Measurements from ENCODE around the gene CKAP5. TPM values are rescaled to one million over a fixed set of nuclear protein-coding genes. Genes with fewer than 3 reads are reported as not detected.

CKAP5 gene
- total RNA-seq, 3 donors from 2014 or later (not counting 1 experiment from before 2014, with no cell fraction given) = 39.1 to 63.7 (median 46.3) TPM

DNA sequence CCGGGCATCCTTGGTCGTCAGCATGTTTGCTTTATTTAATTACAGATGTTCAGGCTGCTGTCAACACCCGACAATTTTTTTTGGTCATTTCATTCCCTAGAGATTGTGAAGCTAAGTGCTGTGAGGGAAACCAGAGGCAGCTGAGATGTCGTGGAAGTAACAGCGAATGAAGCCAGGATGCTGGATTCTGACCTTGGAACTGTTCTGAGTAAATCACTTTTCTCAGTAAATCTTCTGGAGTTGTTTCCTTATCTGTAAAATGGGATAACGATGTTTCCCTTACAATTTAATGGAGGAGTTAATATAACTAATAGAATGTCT, 390 bp upstream of the CKAP5 start:
- DNase-seq (no peak), ATAC-seq (no peak)
- Histone ChIP-seq H3K27me3 (ENCODE audit: control insufficient read depth, insufficient read depth, low read length) (no peaks in the 10 kb centered on the region), H3K36me3 (ENCODE audit: control insufficient read depth, insufficient read depth, low read length) (no peaks in the 10 kb centered on the region), H3K9me3 (ENCODE audit: control insufficient read depth, insufficient read depth, low read length) (no peaks in the 10 kb centered on the region), H3K4me3 (ENCODE audit: low read length) (peak overlapping the region; percentile 91), H3K4me1 (ENCODE audit: control insufficient read depth, insufficient read depth, low read length) (peaks cover 14% of the 10 kb centered on the region), H3K27ac (ENCODE audit: low read length) (no peak overlapping the region)
- Mint-ChIP-seq H3K4me1 (peaks cover 34 to 35% of the 10 kb centered on the region in 2 donors), H3K9me3 (no peaks in the 10 kb centered on the region), H3K4me3 (peak overlapping the region; percentile 99), H3K27ac (peak overlapping the region; percentile 86 to 96), H3K27me3 (ENCODE audit: low read depth in 2 of 2) (no peaks in the 10 kb centered on the region), H3K36me3 (no peaks in the 10 kb centered on the region)
- 2% methylated on average over 5 of the region's 6 CpGs for WGBS (ENCODE audit: insufficient coverage)
- intact Hi-C loops (cut with micrococcal nuclease) = loop anchor here (1.0 kb wide), 1 partner anchor 20 kb away; no protein-coding TSS in a partner anchor
- TF ChIP-seq, protein P1, sequence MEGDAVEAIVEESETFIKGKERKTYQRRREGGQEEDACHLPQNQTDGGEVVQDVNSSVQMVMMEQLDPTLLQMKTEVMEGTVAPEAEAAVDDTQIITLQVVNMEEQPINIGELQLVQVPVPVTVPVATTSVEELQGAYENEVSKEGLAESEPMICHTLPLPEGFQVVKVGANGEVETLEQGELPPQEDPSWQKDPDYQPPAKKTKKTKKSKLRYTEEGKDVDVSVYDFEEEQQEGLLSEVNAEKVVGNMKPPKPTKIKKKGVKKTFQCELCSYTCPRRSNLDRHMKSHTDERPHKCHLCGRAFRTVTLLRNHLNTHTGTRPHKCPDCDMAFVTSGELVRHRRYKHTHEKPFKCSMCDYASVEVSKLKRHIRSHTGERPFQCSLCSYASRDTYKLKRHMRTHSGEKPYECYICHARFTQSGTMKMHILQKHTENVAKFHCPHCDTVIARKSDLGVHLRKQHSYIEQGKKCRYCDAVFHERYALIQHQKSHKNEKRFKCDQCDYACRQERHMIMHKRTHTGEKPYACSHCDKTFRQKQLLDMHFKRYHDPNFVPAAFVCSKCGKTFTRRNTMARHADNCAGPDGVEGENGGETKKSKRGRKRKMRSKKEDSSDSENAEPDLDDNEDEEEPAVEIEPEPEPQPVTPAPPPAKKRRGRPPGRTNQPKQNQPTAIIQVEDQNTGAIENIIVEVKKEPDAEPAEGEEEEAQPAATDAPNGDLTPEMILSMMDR (IDR thresholded peaks at IDR 0.05) = no peak

DNA sequence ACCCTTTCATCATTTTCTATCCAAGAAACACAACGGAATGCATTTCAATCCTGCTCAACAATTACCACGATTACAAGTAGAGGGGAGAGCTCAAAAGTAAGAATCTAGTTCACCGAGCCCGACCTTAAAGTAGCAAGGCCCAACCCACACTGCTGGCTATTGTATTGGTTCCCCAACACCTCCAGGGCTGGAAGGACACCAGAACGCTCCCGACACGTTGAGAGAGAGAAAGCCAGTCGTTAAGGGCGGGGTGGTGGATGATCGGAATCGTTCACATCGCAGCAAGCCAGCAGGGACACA, 690 bp downstream of the CKAP5 start:
- Mint-ChIP-seq H3K27me3 (ENCODE audit: low read depth in 2 of 2) (no peaks in the 10 kb centered on the region), H3K4me3 (peak overlapping the region; percentile 88), H3K4me1 (peaks cover 34 to 35% of the 10 kb centered on the region in 2 donors), H3K9me3 (no peaks in the 10 kb centered on the region), H3K36me3 (no peaks in the 10 kb centered on the region), H3K27ac (peak overlapping the region; percentile 86 to 96)
- Histone ChIP-seq H3K4me3 (ENCODE audit: low read length) (peak overlapping the region; percentile 91), H3K27ac (ENCODE audit: low read length) (peak overlapping the region; percentile 73), H3K9me3 (ENCODE audit: control insufficient read depth, insufficient read depth, low read length) (no peaks in the 10 kb centered on the region), H3K36me3 (ENCODE audit: control insufficient read depth, insufficient read depth, low read length) (no peaks in the 10 kb centered on the region), H3K4me1 (ENCODE audit: control insufficient read depth, insufficient read depth, low read length) (peaks cover 14% of the 10 kb centered on the region), H3K27me3 (ENCODE audit: control insufficient read depth, insufficient read depth, low read length) (no peaks in the 10 kb centered on the region)
- intact Hi-C loops (cut with micrococcal nuclease) = no loop called here
- TF ChIP-seq, protein P1 (IDR thresholded peaks at IDR 0.05) = no peak
- no peak for ATAC-seq
- DNase-seq = no peak
- WGBS (ENCODE audit: insufficient coverage) = 2% methylated on average over 12 of the region's 12 CpGs

GRCh38 chr11:46840116-46840515, 6.0 kb downstream of the CKAP5 start:
- no peaks in the 10 kb centered on the region for H3K36me3 ChIP-seq (ENCODE audit: control insufficient read depth, insufficient read depth, low read length)
- Mint-ChIP-seq H3K27ac (no peak overlapping the region), H3K27me3 (ENCODE audit: low read depth in 2 of 2) (no peaks in the 10 kb centered on the region), H3K9me3 (no peaks in the 10 kb centered on the region), H3K4me3 (no peak overlapping the region), H3K36me3 (no peaks in the 10 kb centered on the region), H3K4me1 (peaks cover 28 to 44% of the 10 kb centered on the region in 2 donors)
- TF ChIP-seq, protein P1 (IDR thresholded peaks at IDR 0.05) = no peak
- no peak overlapping the region for H3K4me3 ChIP-seq (ENCODE audit: low read length)
- no peaks in the 10 kb centered on the region for H3K9me3 ChIP-seq (ENCODE audit: control insufficient read depth, insufficient read depth, low read length)
- no peaks in the 10 kb centered on the region for H3K27me3 ChIP-seq (ENCODE audit: control insufficient read depth, insufficient read depth, low read length)
- no peak overlapping the region for H3K27ac ChIP-seq (ENCODE audit: low read length)
- ATAC-seq = no peak
- H3K4me1 ChIP-seq (ENCODE audit: control insufficient read depth, insufficient read depth, low read length) = peaks cover 5% of the 10 kb centered on the region
- no peak for DNase-seq
- intact Hi-C loops (cut with micrococcal nuclease) = no loop called here

DNA sequence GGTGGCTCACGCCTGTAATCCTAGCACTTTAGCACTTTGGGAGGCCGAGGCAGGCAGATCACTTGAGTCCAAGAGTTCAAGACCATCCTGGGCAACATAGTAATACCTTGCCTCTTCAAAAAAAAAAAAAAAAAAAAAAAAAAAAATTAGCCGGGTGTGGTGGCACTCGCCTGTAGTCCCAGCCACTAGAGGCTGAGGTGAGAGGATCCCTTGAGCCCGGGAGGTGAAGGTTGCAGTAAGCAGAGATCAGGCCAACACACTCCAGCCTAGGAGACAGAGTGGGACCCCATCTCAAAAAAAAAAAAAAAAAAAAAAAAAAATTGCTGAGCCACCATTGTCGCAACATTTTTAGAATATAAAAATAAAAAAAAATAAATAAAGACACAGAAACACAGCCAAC, 7.6 kb downstream of the CKAP5 start:
- Histone ChIP-seq H3K9me3 (ENCODE audit: control insufficient read depth, insufficient read depth, low read length) (no peaks in the 10 kb centered on the region), H3K4me1 (ENCODE audit: control insufficient read depth, insufficient read depth, low read length) (no peaks in the 10 kb centered on the region), H3K27ac (ENCODE audit: low read length) (no peak overlapping the region), H3K27me3 (ENCODE audit: control insufficient read depth, insufficient read depth, low read length) (no peaks in the 10 kb centered on the region), H3K4me3 (ENCODE audit: low read length) (no peak overlapping the region), H3K36me3 (ENCODE audit: control insufficient read depth, insufficient read depth, low read length) (no peaks in the 10 kb centered on the region)
- intact Hi-C loops (cut with micrococcal nuclease) = no loop called here
- Mint-ChIP-seq H3K9me3 (no peaks in the 10 kb centered on the region), H3K36me3 (no peaks in the 10 kb centered on the region), H3K4me3 (no peak overlapping the region), H3K4me1 (peaks cover 15 to 33% of the 10 kb centered on the region in 2 donors), H3K27me3 (ENCODE audit: low read depth in 2 of 2) (no peaks in the 10 kb centered on the region), H3K27ac (no peak overlapping the region)
- WGBS (ENCODE audit: insufficient coverage) = 82% methylated on average over 5 of the region's 6 CpGs
- TF ChIP-seq, protein P1 (IDR thresholded peaks at IDR 0.05) = no peak
- ATAC-seq (no peak), DNase-seq (no peak)

Data from natural killer cell (primary cell).